Fibroblast of lung (primary cell): ENCODE data around the gene PALB2.

Source experiments
- CTCF ChIP-seq, 2 donors: IDR thresholded peaks in 1 of 2; conservative IDR thresholded peaks in 1 of 2; 1 replicate in 1 of 2; 2 replicates in 1 of 2; pipeline ENCODE4 v1.5.1; 2011 to 2012; ENCODE audit warnings: low read length in 2 of 2, control low read depth in 1 of 2, inconsistent platforms in 1 of 2, low read depth in 1 of 2, mild to moderate bottlenecking in 1 of 2
- EZH2 ChIP-seq: IDR thresholded peaks from 2 replicates; pipeline ENCODE4 v1.5.1; 2012; ENCODE audit warnings: low read length, control low read depth, mild to moderate bottlenecking; ENCODE audit errors: missing control alignments

- TF ChIP-seq CTCF (conservative IDR thresholded peaks at IDR 0.05 in 1 of 2, IDR thresholded peaks at IDR 0.05 in 1 of 2; ENCODE audit: low read depth in 1 of 2, low read length in 2 of 2) (no peak), EZH2 (no peak)
Observed at GRCh38 chr16:23563186-23563585, 77.9 kb downstream of the PALB2 start.
